Right lobe of liver (tissue), 4 donors: ENCODE measurements around the gene VAC14.

Experiments used
- CTCF ChIP-seq, 4 donors: fragments of 200-600 bp in 3 of 4; fragments of 450-650 bp in 1 of 4; IDR thresholded peaks; one replicate each; pipeline versions ENCODE4 v1.5.1 to v1.8.0; 2016 to 2022; ENCODE audit warnings: antibody characterized with exemption in 4 of 4, mild to moderate bottlenecking in 2 of 4
- POLR2A ChIP-seq: fragments of 450-650 bp; IDR thresholded peaks from one replicate; pipeline ENCODE4 v1.6.1; 2017; ENCODE audit warnings: antibody characterized with exemption, mild to moderate bottlenecking
- donor health status: DM: no; HTN: no; CAD: no.
- donor health status: DM: no; HTN: no; CAD: no.
- donor health status: DM: no; HTN: yes; CAD: no.

GRCh38 chr16:70650216-70650615, 150.7 kb downstream of the VAC14 start:
- TF ChIP-seq CTCF (IDR thresholded peaks at IDR 0.05) (no peak), POLR2A (no peak)
